Gastrocnemius medialis (tissue), 4 donors: ENCODE data around the gene DISP2.

Experiments
- POLR2A ChIP-seq, 2 donors: fragments of 450-650 bp; IDR thresholded peaks; one replicate each; pipeline ENCODE4 v1.6.1; 2017; ENCODE audit warnings: antibody characterized with exemption in 2 of 2, mild to moderate bottlenecking in 2 of 2, moderate library complexity in 2 of 2
- TF ChIP-seq, protein P1 (sequence below), 5 experiments: fragments of 450-650 bp in 3 of 5; fragments of 200-600 bp in 2 of 5; sonication (generic) in 2 of 5; IDR thresholded peaks in 4 of 5; conservative IDR thresholded peaks in 1 of 5; 1 replicate in 4 of 5; 2 replicates in 1 of 5; pipeline ENCODE4 v1.5.1; 2016 to 2019; ENCODE audit warnings: antibody characterized with exemption in 5 of 5, mild to moderate bottlenecking in 3 of 5, moderate library complexity in 3 of 5

DNA sequence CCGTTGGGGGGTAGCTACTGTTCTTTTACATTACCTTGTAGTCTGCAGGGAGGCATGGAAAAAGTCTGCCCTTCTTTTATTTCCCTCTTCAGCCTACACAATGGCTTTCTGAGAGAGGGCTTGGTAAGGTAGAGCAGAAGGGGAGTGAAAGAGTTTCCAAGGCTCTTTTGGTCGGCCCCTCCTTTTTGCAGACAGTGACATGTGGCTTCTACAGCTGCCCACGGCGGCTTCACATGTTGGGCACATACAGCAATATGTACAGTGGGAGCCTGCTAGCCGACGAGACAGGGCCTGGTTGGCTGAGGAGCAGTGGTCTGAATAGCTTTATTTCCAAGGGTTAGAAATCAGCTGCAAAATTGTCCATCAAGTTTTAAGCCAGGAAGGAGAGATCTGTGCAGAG, 30.6 kb upstream of the DISP2 start:
- TF ChIP-seq POLR2A (IDR thresholded peaks at IDR 0.05), result no peak
- TF ChIP-seq, protein P1, sequence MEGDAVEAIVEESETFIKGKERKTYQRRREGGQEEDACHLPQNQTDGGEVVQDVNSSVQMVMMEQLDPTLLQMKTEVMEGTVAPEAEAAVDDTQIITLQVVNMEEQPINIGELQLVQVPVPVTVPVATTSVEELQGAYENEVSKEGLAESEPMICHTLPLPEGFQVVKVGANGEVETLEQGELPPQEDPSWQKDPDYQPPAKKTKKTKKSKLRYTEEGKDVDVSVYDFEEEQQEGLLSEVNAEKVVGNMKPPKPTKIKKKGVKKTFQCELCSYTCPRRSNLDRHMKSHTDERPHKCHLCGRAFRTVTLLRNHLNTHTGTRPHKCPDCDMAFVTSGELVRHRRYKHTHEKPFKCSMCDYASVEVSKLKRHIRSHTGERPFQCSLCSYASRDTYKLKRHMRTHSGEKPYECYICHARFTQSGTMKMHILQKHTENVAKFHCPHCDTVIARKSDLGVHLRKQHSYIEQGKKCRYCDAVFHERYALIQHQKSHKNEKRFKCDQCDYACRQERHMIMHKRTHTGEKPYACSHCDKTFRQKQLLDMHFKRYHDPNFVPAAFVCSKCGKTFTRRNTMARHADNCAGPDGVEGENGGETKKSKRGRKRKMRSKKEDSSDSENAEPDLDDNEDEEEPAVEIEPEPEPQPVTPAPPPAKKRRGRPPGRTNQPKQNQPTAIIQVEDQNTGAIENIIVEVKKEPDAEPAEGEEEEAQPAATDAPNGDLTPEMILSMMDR (IDR thresholded peaks at IDR 0.05 in 4 of 5, conservative IDR thresholded peaks at IDR 0.05 in 1 of 5), result no peak
